Measurements from ENCODE around the gene NCK1.
"Not testable (repeated sequence)": the region's sequence is repeated elsewhere in the genome, so short reads cannot be mapped to it uniquely, and the experiment has no call there.

NCK1 gene

DNA sequence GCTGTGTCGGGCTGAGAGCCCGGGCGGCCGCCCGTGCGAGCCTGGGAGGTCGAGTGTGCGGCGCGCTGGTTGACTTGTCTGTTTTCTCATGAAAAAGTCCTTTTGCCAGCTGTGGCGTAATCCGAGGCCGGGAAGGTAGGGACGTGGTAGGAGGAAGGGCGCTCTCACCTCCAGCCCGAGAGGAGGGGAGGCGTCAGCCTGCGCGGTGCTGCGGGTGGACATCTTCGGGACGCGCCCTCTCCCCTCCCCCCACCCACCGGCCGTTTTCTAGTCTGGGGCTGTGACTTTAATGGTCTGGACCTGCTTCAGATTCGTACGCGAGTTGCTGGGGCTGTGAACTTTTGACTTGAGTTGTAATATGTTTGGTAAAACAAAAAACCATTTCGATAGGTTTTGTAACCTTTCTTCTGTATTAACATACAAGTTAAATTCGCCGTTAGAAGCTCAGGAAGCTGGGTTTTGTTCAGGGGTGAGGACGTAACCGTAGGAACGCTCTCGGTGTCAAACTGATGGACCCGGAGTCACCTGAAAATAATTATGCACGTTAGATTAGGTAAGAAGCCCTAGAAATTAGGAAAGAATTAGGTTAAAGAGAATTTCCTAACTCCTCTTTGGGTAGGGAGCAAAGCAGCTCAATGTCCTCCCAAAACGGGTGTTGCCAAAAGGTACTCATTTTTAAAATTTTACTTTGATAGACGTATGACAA, 762 bp downstream of the NCK1 start:
- peak; percentile 37 for DNase-seq (ENCODE audit: low spot score)

DNA sequence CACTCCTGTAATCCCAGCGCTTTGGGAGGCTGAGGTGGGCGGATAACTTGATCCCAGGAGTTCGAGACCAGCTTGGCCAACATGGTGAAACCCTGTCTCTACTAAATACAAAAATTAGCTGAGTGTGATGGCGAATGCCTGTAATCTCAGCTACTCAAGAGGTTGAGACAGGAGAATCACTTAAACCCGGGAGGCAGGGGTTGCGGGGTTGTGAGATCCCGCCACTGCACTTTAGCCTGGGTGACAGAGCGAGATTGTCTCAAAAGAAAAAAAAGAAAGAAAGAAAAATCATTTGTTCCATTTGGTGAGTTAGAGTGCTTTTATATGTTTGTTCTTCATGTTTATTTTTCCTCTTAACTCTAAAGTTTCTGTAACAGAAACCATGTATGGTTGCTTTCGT, 7.3 kb downstream of the NCK1 start:
- no peak for DNase-seq (ENCODE audit: low spot score)

DNA sequence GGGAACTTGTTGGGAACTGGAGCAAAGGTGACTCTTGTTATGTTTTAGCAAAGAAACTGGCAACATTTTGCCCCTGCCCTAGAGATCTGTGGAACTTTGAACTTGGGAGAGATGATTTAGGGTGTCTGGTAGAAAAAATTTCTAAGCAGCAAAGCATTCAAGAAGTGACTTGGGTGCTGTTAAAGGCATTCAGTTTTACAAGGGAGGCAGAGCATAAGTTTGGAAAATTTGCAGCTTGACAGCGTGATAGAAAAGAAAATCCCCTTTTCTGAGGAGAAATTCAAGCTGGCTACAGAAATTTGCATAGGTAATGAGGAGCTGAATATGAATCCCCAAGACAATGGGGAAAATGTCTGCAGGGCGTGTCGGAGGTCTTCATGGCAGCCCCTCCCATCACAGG, 10.2 kb downstream of the NCK1 start:
- not testable (repeated sequence) for DNase-seq (ENCODE audit: low spot score)

DNA sequence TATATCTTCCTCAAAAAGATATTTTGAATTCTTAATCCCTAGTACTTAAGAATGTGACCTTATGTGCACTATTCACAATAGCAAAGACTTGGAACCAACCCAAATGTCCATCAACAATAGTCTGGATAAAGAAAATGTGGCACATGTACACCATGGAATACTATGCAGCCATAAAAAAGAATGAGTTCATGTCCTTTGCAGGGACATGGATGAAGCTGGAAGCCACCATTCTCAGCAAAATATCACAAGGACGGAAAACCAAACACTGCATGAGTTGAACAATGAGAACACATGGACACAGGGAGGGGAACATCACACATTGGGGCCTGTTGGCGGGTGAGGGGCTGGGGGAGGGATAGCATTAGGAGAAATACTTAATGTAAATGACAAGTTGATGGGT, 17.5 kb downstream of the NCK1 start:
- DNase-seq (ENCODE audit: low spot score), result not testable (repeated sequence)

DNA sequence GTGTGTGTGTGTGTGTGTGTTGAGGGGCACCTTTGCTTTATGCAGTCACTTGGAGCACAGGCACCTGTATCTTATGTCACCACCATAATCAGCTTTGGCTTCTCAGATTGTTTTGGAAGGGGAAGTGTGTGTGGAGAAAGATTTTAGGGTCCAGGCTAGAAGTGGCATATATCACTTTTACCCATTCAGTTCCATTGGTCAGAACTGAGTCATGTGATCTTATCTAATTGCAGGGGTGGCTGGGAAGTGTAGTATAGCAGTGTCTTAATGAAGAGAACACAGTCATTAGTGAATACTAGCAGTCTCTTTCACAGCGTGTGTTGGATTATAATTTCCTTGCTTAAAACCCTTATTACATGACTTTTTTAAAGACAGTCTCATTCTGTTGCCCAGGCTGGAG, 20.6 kb downstream of the NCK1 start:
- no peak for DNase-seq (ENCODE audit: low spot score)

DNA sequence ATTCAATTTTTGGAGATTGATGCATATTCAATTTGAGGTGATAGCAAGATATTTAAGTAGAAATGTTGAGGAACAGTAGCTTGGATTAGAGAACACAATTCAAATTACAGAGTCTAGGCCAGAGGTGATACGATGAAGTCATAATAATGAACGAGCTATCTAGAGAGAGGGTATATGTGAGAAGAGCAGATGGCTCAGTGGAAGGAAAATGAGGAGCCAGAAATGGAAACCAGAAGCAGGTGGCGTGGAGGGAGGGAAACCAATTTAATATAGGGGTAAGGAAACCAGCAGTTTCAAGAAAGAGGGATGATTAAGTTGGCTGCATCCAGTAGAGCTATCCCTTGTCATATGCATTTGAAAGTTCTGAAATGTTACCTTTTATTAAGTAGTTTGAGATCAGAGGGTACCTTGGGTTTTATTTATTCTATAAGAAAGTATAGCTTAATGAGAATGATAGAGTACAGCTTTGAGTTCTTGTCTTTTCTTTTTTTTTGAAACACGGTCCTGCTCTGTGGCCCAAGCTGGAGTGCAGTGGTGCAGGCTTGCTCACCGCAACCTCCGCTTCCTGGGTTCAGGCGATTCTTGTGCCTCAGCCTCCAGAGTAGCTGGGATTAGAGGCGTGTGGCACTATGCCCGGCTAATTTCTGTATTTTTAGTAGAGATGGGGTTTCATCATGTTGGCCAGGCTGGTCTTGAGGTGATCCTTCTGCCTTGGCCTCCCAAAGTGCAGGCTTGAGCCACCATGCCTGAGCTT, 22.1 kb downstream of the NCK1 start:
- DNase-seq (ENCODE audit: low spot score), result no peak

DNA sequence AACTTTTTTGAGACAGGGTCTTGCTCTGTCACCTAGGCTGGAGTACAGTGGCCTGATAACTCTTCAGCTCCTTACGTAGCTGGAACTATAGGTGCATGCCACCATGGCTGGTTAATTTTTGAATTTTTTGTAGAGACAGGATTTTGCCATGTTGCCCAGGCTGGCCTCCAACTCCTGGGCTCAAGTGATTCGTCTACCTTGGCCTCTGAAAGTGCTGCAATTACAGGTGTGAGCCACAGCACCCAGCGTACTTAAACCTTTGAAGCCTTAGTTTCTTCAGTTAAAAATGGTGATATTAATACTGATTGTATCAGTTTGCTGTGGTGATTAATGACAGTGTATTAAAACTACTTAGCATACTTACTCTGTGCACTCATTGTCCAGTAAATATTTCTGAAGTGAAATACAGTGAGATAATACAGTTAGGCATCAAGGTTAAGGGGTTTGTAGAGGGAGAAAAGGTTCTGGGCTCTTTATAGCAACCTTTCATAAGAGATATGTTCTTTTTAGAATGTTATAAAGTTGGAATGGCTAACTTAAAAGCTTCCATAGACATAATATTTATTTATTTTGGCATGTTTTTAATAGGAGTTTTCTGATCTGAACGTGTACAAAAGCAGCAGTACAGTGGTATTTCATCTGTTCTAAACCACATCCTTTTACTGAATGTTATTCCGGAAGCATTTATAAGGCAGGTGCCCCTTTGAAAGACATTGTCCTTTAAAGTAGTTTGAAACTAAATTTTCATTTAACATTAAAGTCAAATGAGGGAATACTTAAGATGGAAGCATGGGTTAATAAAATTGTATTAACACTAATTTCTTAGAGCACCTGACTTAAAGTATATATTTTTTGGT, 23.6 kb downstream of the NCK1 start:
- DNase-seq (ENCODE audit: low spot score), result no peak

DNA sequence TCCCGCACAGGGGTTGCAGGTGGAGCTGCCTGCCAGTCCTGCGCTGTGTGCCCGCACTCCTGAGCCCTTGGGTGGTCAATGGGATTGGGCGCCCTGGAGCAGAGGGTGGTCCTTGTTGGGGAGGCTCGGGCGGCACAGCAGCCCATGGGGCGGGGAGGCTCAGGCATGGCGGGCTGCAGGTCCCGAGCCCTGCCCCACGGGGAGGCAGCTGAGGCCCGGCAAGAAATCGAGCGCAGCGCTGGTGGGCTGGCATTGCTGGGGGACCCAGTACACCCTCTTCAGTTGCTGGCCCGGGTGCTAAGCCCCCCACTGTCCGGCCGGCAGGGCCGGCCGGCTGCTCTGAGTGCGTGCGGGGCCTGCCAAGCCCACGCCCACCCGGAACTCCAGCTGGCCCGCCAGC, 27.9 kb downstream of the NCK1 start:
- no peak for DNase-seq (ENCODE audit: low spot score)

DNA sequence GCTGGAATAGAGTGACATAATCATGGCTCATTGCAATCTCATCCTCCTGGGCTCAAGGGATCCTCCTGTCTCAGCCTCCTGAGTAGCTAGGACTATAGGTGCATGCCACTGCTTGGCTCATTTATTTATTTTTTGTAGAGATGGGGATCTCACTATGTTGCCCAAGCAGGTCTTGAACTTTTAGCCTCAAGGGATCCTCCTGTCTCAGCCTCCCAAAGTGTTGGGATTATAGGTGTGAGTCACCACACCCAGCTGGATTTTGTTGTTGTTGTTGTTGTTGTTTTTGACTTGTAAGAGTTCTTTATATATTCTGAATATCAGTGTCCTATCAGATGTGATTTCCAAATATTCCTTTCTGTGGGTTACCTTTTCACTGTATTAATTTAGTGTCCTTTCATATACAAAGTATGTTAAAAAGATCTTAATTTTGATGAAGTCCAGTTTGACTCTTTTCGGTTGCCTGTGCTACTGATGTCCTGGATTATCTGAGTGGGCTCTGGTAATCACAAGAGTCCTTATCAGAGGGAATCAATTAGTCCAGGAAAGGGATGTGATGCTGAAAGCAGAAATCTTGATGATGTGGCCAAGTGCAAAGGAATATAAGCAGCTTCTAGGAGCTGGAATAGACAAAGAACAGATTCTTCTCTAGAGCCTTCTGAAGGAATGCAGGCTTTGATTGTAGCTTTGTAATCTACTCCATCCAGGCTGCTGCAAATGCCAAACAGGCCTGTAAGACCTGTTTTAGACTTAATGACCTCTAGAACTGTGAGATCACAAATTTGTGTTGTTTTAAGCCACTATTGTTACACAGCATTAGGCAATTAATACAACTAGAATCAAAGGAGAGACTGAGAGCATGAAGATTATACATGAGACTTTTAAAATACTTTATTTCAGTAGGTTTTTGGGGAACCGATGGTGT, 30.2 kb downstream of the NCK1 start:
- DNase-seq (ENCODE audit: low spot score), result no peak

DNA sequence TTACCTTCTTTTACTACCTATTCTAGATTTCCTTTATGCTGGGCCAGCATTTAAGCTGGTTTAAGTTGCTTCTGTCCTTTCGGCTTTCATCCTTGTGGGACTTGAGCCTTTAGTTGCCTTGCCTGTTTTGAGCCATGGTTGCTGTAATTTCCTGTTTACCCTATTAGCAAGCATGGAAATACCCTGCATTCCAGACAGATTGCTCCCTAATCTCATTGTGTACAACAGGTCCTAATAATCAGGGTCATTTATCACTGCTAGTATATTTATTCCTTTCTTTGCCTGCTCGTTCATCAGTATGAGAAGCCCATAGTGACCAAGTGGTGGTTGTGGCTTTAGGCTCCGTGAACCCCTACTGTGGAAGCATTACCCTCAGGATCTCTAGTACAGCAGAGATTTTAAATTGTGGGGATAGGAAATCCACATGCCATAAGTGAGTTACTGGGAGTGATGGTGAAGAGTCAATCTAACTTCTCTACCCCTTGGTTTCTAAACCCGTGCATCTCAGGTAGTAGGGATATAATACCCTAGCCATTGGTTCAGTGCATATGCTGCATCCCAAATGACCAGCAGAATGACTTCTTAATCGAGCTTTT, 31.9 kb downstream of the NCK1 start:
- no peak for DNase-seq (ENCODE audit: low spot score)

DNA sequence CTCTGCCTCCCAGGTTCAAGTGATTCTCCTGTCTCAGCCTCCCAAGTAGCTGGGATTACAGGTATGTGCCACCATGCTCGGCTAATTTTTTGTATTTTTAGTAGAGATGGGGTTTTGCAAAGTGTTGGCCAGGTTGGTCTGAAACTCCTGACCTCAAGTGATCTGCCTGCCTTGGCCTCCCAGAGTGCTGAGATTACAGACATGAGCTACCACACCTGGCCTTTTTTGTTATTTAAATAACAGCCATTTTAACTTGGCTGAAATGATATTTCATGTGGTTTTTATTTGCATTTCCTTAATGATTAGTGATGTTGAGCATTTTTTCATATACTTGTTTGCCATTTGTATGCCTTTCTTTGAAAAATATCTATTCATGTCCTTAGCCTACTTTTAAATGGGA, 35.2 kb downstream of the NCK1 start:
- not testable (repeated sequence) for DNase-seq (ENCODE audit: low spot score)

DNA sequence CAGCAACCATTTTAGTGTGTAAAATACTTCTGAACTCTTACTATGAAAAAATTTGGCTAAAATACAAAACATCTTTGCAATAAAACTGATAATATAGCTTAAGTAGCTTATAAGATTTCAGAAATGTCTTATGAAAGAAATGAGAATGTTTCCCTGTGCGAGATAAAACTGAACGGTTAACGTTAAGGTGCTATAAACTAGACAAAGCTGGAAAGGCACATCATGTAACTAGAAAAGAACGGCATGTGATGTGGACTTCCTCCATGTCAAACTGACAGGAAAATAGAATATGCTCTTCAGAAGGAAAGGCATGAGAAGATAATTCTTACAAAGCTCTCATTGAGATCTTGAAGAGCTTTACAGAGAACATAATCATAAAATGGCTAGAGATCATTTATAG, 36.5 kb downstream of the NCK1 start:
- DNase-seq (ENCODE audit: low spot score), result no peak

DNA sequence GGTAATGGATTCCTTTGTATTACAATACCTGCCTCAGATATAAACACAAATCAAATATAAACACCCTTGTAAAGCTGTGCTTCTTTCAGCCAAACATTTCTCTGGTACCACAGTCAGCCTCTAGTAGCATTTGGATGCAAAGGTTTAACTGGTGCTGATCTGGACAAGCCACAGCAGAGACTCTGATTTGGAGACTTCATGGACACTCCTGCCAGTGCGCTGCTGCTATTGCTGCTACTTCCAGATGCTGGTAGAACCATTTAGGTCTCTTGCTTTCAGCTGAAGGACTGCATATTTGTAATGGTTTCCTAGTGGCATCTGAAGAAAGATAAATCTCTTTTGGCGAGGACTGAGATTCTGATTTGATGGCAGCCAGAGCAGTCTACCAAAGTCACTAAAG, 36.9 kb downstream of the NCK1 start:
- DNase-seq (ENCODE audit: low spot score), result no peak

DNA sequence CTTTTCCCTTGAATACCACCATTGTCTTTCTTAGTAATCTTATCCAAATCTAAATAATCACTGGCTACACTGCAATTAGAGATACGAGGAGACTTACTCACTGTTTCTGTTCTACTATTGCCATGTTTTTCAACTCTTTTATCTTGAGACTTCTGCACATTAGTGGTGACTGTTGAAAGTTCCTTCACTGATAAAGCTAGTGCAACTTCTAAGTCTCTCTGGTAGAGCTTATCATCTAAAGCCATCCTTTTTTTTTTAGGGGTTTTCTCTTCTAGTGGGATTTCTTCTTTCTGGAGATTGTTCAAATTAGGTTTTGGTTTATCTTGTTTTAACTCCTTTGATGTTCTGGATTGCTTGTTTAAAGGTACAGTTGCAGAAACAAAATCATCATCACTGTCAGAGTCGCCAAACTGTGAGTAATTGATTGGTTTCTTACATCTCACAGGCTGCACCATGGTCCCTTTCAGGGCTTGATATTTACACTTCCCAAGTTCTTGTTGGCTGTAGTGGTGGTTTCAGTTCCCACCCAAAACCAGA, 37.7 kb downstream of the NCK1 start:
- no peak for DNase-seq (ENCODE audit: low spot score)

DNA sequence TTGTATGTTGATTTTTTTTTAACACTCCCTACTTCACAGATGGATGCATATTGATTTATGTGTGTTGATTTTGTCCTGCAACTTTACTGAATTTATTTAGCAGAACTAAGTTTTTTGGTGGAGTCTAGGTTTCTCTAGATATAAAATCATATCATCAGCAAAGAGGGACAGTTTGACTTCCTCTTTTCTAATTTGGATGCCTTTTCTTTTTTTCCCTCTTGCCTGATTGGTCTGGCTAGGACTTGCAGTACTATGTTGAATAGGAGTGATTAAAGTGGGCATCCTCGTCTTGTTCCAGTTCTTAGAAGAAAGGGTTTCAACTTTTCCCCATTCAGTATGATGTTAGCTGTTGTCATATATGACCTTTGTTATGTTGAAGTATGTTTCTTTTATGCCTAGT, 38.7 kb downstream of the NCK1 start:
- not testable (repeated sequence) for DNase-seq (ENCODE audit: low spot score)

DNA sequence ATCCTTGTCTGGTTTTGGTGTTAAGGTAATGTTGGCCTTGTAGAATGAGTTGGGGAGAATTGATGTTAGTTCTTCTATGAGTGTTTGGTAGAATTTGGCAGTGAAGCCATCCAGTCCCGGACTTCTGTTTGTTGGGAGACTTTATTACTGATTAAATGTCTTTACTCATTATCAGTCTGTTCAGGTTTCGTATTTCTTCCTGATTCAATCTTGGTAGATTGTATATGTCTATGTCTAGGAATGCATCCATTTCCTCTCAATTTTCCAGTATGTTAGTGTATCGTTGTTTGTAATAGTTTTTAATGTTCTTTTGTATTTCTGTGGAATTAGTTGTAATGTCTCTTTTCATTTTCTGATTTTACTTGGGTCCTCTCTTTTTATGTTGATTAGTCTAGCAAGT, 39.4 kb downstream of the NCK1 start:
- no peak for DNase-seq (ENCODE audit: low spot score)

DNA sequence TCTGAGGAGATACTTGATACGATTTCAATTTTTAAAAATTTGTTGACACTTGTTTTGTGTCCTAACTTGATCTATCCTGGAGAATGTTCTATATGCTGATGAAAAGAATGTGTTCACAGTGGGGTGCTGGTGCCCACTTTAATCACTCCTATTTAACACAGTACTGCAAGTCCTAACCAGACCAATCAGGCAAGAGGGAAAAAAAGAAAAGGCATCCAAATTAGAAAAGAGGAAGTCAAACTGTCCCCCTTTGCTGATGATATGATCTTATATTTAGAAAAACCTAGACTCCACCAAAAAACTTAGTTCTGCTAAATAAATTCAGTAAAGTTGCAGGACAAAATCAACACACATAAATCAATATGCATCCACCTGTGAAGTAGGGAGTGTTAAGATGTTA, 40.5 kb downstream of the NCK1 start:
- not testable (repeated sequence) for DNase-seq (ENCODE audit: low spot score)

DNA sequence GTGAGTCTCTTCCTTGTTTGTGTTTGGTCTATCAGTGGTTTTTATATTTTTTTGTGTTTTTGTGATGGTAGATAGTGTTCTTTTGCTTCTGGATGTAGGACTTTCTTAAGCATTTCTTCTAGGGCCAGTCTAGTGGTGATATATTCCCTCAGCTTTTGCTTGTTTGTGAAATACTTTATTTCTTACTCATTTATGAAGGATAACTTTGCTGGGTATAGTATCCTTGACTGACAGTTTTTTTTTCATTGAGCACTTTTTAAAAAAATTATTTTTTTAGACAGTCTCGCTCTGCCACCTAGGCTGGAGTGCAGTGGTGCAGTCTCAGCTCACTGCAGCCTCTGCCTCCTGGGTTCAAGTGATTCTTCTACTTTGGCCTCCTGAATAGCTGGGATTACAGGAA, 41.9 kb downstream of the NCK1 start:
- DNase-seq (ENCODE audit: low spot score), result no peak

DNA sequence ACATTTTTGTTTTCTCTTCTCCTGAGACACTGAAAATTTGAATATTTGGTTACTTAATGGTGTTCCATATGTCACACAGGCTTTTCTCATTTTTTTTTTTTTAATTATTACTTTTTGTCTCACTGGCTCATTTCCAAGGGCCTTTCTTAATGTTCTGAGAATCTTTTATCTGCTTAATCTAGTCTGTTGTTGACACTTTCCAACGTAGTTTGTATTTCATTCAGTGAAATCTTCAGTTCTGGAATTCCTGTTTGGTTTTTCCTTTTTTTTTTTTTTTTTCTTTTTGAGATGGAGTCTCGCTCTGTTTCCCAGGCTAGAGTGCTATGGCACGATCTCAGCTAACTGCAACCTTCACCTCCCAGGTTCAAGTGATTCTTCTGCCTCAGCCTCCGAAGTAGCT, 42.7 kb downstream of the NCK1 start:
- no peak for DNase-seq (ENCODE audit: low spot score)

DNA sequence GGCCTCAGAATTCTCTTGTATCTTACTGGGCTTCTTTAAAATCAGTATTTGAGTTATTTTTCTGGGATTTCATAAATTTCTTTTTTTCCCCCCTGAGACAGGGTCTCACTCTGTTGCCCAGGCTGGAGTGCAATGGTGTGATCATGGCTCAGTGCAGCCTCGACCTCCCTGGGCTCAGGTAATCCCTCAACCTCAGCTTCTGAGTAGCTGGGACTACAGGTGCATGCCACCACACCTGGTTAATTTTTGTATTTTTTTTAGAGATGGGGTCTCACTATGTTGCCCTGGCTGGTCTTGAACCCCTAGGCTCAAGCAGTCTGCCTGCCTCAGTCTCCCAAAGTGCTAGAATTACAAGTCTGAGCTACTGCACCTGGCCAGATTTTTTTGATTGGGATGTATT, 43.5 kb downstream of the NCK1 start:
- no peak for DNase-seq (ENCODE audit: low spot score)

DNA sequence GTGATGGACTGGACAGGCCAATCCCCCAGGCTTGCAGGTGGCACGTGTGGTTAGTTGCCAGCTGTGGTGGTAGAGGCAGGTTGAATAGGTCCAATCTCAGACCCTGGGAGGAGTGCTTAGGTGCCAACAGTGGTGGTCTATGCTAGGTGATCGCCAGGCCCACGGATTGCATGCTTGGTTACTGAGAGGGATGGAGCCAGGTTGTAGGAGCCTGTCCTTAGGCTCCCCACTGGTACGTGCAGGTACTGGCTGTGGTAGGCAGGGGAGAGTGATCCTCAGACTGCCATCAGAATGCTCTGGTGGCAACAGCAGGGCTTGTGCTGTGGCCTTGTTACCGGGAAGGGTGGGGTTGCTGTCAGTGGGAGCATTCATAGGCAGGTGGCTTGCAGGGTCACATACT, 44.7 kb downstream of the NCK1 start:
- DNase-seq (ENCODE audit: low spot score), result no peak

Measured in HuH-7 (cell line).